HEK293 (cell line): ENCODE data around the gene MAMDC2.

Source experiments
- ZBTB1 ChIP-seq: fragments of 450-650 bp; formaldehyde crosslinking; IDR thresholded peaks from 2 replicates; pipeline ENCODE4 v1.5.1; 2016; ENCODE audit warnings: missing biosample characterization, missing genetic modification characterization
- ZNF23 ChIP-seq: fragments of 450-650 bp; formaldehyde crosslinking; IDR thresholded peaks from 2 replicates; pipeline ENCODE4 v1.5.1; 2016; ENCODE audit warnings: missing biosample characterization, missing genetic modification characterization, borderline replicate concordance
- ZNF354C ChIP-seq: fragments of 450-650 bp; formaldehyde crosslinking; IDR thresholded peaks from 2 replicates; pipeline ENCODE4 v1.5.1; 2016; ENCODE audit warnings: missing biosample characterization, missing genetic modification characterization, low read depth, borderline replicate concordance
- ZNF530 ChIP-seq: fragments of 450-650 bp; formaldehyde crosslinking; IDR thresholded peaks from 2 replicates; pipeline ENCODE4 v1.5.1; 2016; ENCODE audit warnings: low read depth, missing biosample characterization, missing genetic modification characterization
- TF ChIP-seq, protein P1 (sequence below): fragments of 450-650 bp; formaldehyde crosslinking; IDR thresholded peaks from 2 replicates; pipeline ENCODE4 v1.5.1; 2016; ENCODE audit warnings: missing biosample characterization, missing genetic modification characterization

DNA sequence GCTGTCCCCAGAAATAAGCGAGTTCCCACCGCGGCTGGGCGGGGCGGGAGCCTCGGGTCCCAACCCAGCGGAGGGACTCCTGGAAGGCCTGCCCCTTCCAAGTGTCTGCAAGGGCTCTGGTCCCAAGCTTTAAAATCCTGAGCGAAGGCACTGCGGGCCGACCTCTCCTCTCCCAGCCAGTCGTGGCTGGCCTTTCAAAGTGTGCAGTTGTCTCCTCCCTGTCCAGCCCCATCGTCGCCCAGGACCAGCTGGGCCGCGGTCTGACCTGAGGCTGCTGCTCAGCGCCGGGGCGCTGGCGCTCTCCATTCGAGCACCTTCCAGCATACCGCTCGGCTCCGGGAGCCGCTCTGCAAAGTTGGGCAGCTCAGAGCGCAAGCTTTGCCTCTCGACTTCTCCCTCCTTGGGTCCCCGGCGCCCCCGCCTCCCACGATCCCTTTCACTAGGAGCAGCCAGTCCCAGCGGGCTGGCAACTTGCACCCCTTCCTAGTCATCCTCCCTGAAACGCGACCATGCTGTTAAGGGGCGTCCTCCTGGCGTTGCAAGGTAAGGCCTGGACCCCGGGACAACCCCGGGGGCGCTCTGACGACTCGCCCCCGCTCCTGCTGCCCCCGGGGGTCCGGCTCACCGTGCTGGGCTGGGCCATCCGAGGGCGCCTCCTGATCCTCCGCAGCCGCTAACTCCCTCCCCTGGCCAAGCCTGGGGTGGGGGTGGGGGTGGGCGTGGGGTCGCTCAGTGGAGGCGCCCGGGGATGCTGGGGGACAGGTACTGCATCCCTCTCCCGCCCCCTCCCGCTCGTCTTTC lies at the start of gene MAMDC2:
- TF ChIP-seq, protein P1, sequence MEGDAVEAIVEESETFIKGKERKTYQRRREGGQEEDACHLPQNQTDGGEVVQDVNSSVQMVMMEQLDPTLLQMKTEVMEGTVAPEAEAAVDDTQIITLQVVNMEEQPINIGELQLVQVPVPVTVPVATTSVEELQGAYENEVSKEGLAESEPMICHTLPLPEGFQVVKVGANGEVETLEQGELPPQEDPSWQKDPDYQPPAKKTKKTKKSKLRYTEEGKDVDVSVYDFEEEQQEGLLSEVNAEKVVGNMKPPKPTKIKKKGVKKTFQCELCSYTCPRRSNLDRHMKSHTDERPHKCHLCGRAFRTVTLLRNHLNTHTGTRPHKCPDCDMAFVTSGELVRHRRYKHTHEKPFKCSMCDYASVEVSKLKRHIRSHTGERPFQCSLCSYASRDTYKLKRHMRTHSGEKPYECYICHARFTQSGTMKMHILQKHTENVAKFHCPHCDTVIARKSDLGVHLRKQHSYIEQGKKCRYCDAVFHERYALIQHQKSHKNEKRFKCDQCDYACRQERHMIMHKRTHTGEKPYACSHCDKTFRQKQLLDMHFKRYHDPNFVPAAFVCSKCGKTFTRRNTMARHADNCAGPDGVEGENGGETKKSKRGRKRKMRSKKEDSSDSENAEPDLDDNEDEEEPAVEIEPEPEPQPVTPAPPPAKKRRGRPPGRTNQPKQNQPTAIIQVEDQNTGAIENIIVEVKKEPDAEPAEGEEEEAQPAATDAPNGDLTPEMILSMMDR = no peak
- TF ChIP-seq ZNF354C (tag by site-specific recombination) (no peak), ZNF530 (tag by site-specific recombination) (no peak), ZBTB1 (no peak), ZNF23 (tag by site-specific recombination) (no peak)
